Heart left ventricle (tissue), 13 donors: ENCODE results near the gene FOXF2.

Experiments used
- POLR2A ChIP-seq, 2 donors: fragments of 450-650 bp; IDR thresholded peaks; one replicate each; pipeline ENCODE4 v1.6.1; 2017; ENCODE audit warnings: antibody characterized with exemption in 2 of 2, mild to moderate bottlenecking in 2 of 2, moderate library complexity in 2 of 2
- TF ChIP-seq, protein P1 (sequence below), 12 donors: fragments of 200-600 bp; sonication (generic) in 4 of 12; IDR thresholded peaks; one replicate each; pipeline versions ENCODE4 v1.5.0 to v1.8.0; 2018 to 2022; ENCODE audit warnings: antibody characterized with exemption in 12 of 12, mild to moderate bottlenecking in 5 of 12
- donor health status: ischemic (EF 13 %, LVEDD 7.1; RV severe dilation, severe dysfunction).
- donor health status: DM: no; HTN: yes; CAD: no.
- donor health status: DM: no; HTN: no; CAD: no.
- donor health status: ischemic (EF 25% LVEDD 6.9; RV normal size, moderate dysfunction).
- donor health status: ischemic (EF 25% LVEDD 5.7; RV mildly dilated, moderate dysfunction).
- donor health status: ischemic (EF 35%, LVEDD 5.7; RV mildly dilated, moderate dysfunction).
- donor health status: nonischemic (EF 11% LVEDD 7.7; RV severe dilation, severe dysfunction).
- donor health status: DM: yes; HTN: yes; CAD: no.
- donor health status: PGD.
- donor health status: ischemic (EF 29% LVEDD 5.4; RV normal size, mild dysfunction).
- donor health status: nonischemic (EF 23%, LVEDD 6.1; RV moderate dilation, normal function).

DNA sequence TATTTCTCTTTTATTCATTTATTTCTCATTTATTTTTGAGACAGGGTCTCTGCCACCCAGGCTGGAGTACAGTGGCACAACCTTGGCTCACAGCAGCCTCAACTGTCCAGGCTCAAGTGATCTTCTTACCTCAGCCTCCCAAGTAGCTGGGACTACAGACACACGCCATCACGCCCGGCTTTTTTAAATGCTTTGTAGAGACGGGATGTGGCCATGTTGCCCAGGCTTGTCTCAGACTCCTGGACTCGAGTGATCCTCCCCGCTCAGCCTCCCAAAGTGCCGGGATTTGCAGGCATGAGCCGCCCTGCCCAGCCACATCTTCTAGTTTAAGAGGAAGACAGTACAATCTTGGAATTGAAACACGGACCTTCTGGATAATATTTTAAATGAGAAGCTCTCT, 21.6 kb upstream of the FOXF2 start:
- TF ChIP-seq, protein P1, sequence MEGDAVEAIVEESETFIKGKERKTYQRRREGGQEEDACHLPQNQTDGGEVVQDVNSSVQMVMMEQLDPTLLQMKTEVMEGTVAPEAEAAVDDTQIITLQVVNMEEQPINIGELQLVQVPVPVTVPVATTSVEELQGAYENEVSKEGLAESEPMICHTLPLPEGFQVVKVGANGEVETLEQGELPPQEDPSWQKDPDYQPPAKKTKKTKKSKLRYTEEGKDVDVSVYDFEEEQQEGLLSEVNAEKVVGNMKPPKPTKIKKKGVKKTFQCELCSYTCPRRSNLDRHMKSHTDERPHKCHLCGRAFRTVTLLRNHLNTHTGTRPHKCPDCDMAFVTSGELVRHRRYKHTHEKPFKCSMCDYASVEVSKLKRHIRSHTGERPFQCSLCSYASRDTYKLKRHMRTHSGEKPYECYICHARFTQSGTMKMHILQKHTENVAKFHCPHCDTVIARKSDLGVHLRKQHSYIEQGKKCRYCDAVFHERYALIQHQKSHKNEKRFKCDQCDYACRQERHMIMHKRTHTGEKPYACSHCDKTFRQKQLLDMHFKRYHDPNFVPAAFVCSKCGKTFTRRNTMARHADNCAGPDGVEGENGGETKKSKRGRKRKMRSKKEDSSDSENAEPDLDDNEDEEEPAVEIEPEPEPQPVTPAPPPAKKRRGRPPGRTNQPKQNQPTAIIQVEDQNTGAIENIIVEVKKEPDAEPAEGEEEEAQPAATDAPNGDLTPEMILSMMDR (IDR thresholded peaks at IDR 0.05), result no peak
- no peak for TF ChIP-seq POLR2A (IDR thresholded peaks at IDR 0.05)
